HEK293 (cell line): Measurements from ENCODE around the gene EMILIN1.

Experiments
- CTCF ChIA-PET: fragments of 350-600 bp; formaldehyde crosslinking; extraction: SDS; loops from one replicate; lab custom pipeline; 2021; ENCODE audit warnings: antibody characterized with exemption; lab: Yijun Ruan, JAX
- POLR2A ChIA-PET: fragments of 300-600 bp; formaldehyde crosslinking; extraction: SDS; loops from one replicate; lab custom pipeline; 2020; ENCODE audit warnings: antibody characterized with exemption, inconsistent platforms; lab: Yijun Ruan, JAX
- H3K27ac ChIP-seq: fragments of 200-500 bp; sonication (Bioruptor generic); 2 replicates; pipeline ENCODE4 v1.5.1; 2014; ENCODE audit warnings: low read depth, low read length, control low read depth, inconsistent platforms; ENCODE audit errors: extremely low read depth
- H3K36me3 ChIP-seq, 2 experiments: fragments of 200-500 bp in 1 of 2; sonication (Bioruptor generic) in 1 of 2; 1 replicate in 1 of 2; 2 replicates in 1 of 2; pipeline ENCODE4 v1.5.1; 2014 to 2017; ENCODE audit warnings: inconsistent platforms in 2 of 2, low read length in 2 of 2; ENCODE audit not compliant: control insufficient read depth in 2 of 2, insufficient read depth in 1 of 2
- H3K4me1 ChIP-seq: fragments of 200-500 bp; sonication (Bioruptor generic); 2 replicates; pipeline ENCODE4 v1.5.1; 2014; ENCODE audit warnings: mild to moderate bottlenecking, low read length, inconsistent platforms; ENCODE audit not compliant: control insufficient read depth, insufficient read depth
- H3K4me3 ChIP-seq: 2 replicates; pipeline ENCODE4 v1.5.1; 2011; ENCODE audit warnings: low read depth, mild to moderate bottlenecking, control low read depth, low read length, moderate library complexity
- H3K9me3 ChIP-seq: fragments of 200-500 bp; sonication (Bioruptor generic); 2 replicates; pipeline ENCODE4 v1.5.1; 2014; ENCODE audit warnings: low read depth, low read length, inconsistent platforms; ENCODE audit not compliant: control insufficient read depth, insufficient read depth
- PRDM10 ChIP-seq: fragments of 450-650 bp; formaldehyde crosslinking; IDR thresholded peaks from 2 replicates; pipeline ENCODE4 v1.5.1; 2016; ENCODE audit warnings: missing biosample characterization, missing genetic modification characterization
- YY1 ChIP-seq: fragments of 450-650 bp; formaldehyde crosslinking; IDR thresholded peaks from 2 replicates; pipeline ENCODE4 v1.5.1; 2018; ENCODE audit warnings: missing biosample characterization, missing genetic modification characterization
- ZFP3 ChIP-seq: fragments of 450-650 bp; formaldehyde crosslinking; IDR thresholded peaks from 2 replicates; pipeline ENCODE4 v1.5.1; 2016; ENCODE audit warnings: low read depth, missing biosample characterization, missing genetic modification characterization
- ZNF274 ChIP-seq, 2 experiments: fragments of 200-500 bp in 1 of 2; fragments of 450-650 bp in 1 of 2; sonication (Bioruptor generic) in 1 of 2; formaldehyde crosslinking in 1 of 2; IDR thresholded peaks; 2 replicates each; pipeline versions ENCODE4 v1.5.1 to v1.6.1; 2014 to 2016; ENCODE audit warnings: borderline replicate concordance in 1 of 2, inconsistent platforms in 1 of 2, low read length in 1 of 2, missing biosample characterization in 1 of 2, missing genetic modification characterization in 1 of 2
- ZNF629 ChIP-seq: fragments of 450-650 bp; formaldehyde crosslinking; IDR thresholded peaks from 2 replicates; pipeline ENCODE4 v1.5.1; 2017; ENCODE audit warnings: missing biosample characterization, missing genetic modification characterization
- TF ChIP-seq, protein P1 (sequence below): IDR thresholded peaks from 2 replicates; pipeline ENCODE4 v1.6.1; 2011; ENCODE audit warnings: mild to moderate bottlenecking, low read depth, low read length, borderline replicate concordance
- TF ChIP-seq, protein P2 (sequence below): fragments of 450-650 bp; formaldehyde crosslinking; IDR thresholded peaks from 2 replicates; pipeline ENCODE4 v1.5.1; 2016; ENCODE audit warnings: missing biosample characterization, missing genetic modification characterization
- TF ChIP-seq, protein P3 (sequence below): fragments of 450-650 bp; formaldehyde crosslinking; IDR thresholded peaks from 2 replicates; pipeline ENCODE4 v1.5.1; 2016; ENCODE audit warnings: missing biosample characterization, missing genetic modification characterization

The EMILIN1 gene

GRCh38 chr2:27060323-27060722, 18.1 kb upstream of the EMILIN1 start:
- TF ChIP-seq, protein P1, sequence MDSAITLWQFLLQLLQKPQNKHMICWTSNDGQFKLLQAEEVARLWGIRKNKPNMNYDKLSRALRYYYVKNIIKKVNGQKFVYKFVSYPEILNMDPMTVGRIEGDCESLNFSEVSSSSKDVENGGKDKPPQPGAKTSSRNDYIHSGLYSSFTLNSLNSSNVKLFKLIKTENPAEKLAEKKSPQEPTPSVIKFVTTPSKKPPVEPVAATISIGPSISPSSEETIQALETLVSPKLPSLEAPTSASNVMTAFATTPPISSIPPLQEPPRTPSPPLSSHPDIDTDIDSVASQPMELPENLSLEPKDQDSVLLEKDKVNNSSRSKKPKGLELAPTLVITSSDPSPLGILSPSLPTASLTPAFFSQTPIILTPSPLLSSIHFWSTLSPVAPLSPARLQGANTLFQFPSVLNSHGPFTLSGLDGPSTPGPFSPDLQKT, result no peak
- peak; percentile 70 for TF ChIP-seq PRDM10
- TF ChIP-seq ZFP3 (tag by site-specific recombination), result no peak
- TF ChIP-seq, protein P2, sequence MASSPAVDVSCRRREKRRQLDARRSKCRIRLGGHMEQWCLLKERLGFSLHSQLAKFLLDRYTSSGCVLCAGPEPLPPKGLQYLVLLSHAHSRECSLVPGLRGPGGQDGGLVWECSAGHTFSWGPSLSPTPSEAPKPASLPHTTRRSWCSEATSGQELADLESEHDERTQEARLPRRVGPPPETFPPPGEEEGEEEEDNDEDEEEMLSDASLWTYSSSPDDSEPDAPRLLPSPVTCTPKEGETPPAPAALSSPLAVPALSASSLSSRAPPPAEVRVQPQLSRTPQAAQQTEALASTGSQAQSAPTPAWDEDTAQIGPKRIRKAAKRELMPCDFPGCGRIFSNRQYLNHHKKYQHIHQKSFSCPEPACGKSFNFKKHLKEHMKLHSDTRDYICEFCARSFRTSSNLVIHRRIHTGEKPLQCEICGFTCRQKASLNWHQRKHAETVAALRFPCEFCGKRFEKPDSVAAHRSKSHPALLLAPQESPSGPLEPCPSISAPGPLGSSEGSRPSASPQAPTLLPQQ (tag by site-specific recombination), result no peak
- Histone ChIP-seq H3K4me3 (no peak overlapping the region), H3K27ac (no peak overlapping the region), H3K4me1 (no peaks in the 10 kb centered on the region), H3K9me3 (no peaks in the 10 kb centered on the region), H3K36me3 (peaks cover 8 to 81% of the 10 kb centered on the region in 2 experiments)
- ChIA-PET CTCF (interaction anchor here (0.6 to 1.3 kb wide), 2 partner anchors 20 to 207 kb away, joined by 3 to 5 read pairs; no protein-coding TSS in a partner anchor), POLR2A (interaction anchor here (0.6 to 3.6 kb wide), 7 partner anchors 8 to 200 kb away, joined by 3 to 22 read pairs (median 4); partner anchors contain the start of genes AGBL5 and OST4)

GRCh38 chr2:27065128-27065527, 13.3 kb upstream of the EMILIN1 start:
- Histone ChIP-seq H3K4me3 (no peak overlapping the region), H3K9me3 (no peaks in the 10 kb centered on the region), H3K27ac (no peak overlapping the region), H3K36me3 (peaks cover 0 to 74% of the 10 kb centered on the region in 2 experiments), H3K4me1 (0 out of 2 replicates have a peak, but pooled peaks cover under 1% of the 10 kb centered on the region)
- TF ChIP-seq ZNF629 (tag by site-specific recombination), result no peak
- no peak for TF ChIP-seq YY1 (tag by site-specific recombination)
- TF ChIP-seq, protein P3, sequence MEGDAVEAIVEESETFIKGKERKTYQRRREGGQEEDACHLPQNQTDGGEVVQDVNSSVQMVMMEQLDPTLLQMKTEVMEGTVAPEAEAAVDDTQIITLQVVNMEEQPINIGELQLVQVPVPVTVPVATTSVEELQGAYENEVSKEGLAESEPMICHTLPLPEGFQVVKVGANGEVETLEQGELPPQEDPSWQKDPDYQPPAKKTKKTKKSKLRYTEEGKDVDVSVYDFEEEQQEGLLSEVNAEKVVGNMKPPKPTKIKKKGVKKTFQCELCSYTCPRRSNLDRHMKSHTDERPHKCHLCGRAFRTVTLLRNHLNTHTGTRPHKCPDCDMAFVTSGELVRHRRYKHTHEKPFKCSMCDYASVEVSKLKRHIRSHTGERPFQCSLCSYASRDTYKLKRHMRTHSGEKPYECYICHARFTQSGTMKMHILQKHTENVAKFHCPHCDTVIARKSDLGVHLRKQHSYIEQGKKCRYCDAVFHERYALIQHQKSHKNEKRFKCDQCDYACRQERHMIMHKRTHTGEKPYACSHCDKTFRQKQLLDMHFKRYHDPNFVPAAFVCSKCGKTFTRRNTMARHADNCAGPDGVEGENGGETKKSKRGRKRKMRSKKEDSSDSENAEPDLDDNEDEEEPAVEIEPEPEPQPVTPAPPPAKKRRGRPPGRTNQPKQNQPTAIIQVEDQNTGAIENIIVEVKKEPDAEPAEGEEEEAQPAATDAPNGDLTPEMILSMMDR (tag by site-specific recombination), result no peak
- TF ChIP-seq PRDM10, result no peak
- no peak for TF ChIP-seq ZNF274 (IDR thresholded peaks at IDR 0.05; ENCODE audit: low read length)
- no peak for TF ChIP-seq ZNF274 (tag by site-specific recombination; IDR thresholded peaks at IDR 0.05; ENCODE audit: borderline replicate concordance)
- ChIA-PET POLR2A (interaction anchor here (0.7 to 6.5 kb wide), 4 partner anchors 10 to 33 kb away, joined by 3 to 31 read pairs (median 10); partner anchors contain the start of gene AGBL5), CTCF (interaction anchor here (0.7 kb wide), 1 partner anchor 1688 kb away, joined by 3 read pairs; no protein-coding TSS in a partner anchor)
